ENCODE data around the gene CENPM.
A peak's percentile ranks its signal among the peaks of the same experiment; 100 is the strongest.

Gene CENPM

GRCh38 chr22:41912338-41913039 is 34.5 kb downstream of the CENPM start:
- no peak for DNase-seq

- no peak for DNase-seq
Measured at GRCh38 chr22:41911001-41911611, 35.8 kb downstream of the CENPM start.

DNA sequence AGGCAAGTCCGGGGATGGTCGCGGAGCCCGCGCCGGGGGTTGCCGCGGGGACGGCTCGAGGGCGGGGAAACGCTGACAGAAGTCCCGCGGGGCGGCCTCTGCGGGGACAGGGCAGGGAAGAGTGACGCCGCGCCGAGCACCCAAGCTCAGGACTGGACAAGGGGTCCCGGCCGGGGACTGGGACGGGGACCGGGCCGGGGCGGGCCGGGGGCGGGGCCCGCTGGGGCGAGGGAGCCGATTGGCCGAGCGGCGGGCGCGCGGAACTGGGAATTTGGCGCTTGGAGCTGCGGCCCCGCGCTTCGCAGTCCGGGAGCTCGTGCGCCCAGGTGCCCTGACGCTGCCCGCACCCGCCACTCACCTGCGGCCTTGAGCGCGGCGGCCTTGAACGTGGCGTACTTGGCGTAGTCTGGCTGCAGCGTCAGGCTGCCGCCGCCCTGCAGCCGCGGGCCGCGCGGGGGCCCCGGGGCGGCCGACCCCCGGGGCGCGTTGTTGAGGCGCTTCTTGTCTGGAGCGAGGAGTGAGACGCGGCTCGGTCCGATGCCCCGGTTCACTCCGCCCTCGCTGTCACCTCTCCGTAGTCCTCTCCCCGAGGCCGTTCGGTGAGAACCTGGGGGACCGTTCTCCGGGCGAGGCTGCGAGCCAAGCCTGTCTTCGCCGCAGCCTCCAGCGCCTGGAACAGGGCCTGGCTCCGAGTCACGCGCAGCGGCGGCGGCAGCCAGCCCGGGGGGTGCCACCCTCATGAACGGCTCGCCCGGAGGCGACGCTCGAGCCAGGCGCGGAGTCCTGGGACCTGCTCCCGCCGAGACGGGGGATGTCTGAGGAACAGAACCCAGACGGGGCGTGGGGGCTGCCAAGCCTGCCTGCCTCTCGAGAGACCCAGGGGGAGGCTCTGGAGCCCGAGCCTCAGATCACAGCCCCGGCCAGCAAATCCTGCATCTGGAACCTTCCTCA is 36.6 kb downstream of the CENPM start:
- DNase-seq = peak; percentile 14

- DNase-seq = no peak
Measured at GRCh38 chr22:41909310-41910049, 37.5 kb downstream of the CENPM start.

DNA sequence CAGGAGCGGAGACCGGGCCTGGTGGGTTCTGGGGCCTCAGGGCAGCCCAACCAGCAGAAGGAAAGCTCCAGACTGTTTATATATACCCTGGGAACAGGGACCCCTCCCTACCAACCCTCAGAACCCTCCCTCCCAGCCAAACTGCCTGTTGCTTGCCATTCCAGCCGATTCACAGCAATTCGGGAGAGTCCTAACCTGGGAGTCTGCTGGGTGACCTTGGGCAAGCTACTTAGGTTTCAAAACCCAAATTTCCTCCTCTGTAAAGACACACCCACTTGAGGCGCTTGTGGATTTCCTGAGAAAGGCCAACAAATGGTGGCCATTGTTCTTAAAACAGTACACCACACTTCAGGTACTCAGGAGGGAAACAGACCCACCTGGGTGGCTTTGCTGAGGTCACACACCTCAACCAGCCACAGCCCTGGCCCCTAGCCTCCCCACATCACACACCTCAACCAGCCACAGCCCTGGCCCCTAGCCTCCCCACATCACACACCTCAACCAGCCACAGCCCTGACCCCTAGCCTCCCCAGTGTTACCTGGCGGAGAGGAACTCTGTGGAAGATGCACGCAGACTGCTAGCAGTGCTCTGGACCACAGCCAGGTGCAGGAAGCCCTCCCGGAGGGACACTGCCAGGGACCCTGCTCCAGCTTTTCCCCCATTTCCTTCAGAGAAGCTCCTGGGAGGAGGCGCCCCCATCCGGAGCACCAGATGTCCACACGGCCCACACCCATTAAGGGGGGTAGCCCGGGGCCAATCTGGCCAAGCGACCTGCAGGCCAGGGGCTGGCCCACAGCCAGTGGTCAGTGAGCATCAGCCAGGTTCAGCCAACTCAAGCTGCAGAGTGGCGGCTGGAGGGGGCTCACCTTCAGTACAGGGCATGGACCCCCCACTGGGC is 38.3 kb downstream of the CENPM start:
- DNase-seq = no peak

DNA sequence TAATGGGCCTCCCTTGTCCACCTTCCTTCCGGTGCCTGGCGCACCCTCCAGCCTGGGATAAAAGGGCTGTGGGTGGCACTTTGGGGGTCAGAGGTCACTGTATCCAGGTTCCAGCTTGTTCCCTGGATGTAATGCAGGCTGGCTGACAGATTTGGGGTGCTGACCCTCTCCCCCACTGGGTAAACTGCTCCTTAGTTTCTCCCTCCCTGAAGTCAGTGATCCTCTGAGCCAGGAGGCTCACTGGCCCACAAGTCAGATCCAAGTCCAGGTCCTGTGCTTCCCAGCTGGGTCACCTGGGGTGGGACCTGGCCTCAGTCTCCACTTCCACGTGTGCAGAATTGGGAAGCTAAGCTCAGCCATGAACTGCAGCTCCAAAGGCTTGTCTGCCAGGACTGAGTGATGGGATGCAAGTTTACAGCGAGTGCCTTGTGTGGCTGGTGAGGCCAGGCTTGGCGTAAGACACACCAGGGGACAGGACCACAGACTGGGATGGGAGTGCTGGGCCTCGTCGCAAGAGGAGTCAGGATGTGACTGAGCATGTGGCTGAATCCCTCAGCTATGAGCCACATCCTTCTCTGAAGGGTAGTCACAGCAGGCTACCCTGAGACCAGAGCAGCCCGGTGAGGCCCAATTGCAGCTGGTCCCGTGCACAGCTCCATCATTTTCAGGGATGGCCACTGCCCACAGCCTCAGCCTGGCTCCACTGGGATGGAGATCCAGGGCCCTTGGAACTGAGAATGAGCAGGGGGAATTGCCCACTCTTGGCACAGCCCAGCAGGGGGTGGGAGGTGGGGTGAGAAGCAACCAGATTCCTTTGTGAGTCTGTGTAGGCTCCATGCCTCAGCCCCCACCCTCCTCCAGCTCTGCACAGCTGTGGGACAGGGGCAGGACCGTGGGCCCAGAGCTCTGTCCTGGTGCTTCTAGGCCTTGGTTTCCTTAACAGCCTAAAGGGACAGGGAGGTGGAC is 39.2 kb downstream of the CENPM start:
- DNase-seq = peak; percentile 12

GRCh38 chr22:41906822-41907221 is 40.1 kb downstream of the CENPM start:
- no peak for DNase-seq

DNA sequence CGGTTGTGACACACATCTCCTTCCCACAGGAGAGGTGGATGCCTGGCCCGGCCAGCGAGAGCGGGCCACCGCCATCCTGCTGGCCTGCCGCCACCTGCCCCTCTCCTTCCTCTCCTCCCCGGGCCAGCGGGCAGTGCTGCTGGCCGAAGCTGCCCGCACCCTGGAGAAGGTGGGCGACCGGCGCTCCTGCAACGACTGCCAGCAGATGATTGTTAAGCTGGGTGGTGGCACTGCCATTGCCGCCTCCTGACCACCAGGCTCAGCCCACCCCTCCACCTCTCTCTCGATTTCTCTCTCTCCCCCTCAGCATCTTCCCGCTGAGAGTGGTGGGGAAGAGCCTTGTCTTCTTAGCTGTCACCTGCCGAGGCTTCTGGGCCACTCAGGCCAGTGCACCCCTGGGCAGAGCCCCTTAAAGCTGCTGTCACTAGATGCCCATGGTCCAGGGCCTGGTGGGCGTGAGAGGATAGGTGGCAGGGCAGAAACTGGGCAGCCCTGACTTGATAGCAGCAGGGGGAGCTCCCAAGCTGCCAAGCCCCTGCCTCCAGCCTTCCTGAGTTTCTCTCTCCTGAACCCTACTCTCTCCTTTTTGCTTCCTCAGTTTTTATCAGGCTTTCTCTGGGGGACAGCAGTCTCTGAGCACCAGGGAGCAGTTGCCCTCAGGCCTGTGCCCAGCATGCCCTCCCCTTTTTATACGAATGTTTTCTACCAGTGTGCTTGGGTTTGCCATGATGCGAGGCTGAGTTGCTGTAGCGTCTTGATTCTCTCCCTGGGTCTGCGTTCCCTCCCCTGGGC is 41.3 kb downstream of the CENPM start:
- DNase-seq = no peak

- DNase-seq = no peak
Measured at GRCh38 chr22:41904450-41905410, 42.2 kb downstream of the CENPM start.

DNA sequence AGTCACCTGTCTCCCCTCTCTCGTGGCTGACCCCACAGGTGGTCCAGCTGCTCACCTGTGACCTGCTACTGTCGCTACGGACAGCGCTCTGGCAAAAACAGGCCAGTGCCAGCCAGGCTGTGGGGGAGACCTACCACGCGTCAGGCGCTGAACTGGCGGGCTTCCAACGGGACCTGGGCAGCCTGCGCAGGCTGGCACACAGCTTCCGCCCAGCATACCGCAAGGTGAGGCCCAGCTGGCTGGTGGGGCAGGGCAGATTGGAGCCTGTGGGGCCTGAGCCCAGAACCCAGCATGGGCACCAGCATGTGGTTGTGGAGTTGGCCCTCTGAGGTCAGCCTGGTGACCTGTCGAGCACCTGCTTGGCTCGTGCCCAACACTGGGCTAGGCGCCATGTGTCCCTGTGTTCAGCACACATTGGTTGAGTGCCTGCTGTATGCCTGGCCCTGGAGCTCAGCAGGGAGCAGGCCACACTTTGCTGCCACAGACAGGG is 44.0 kb downstream of the CENPM start:
- no peak for DNase-seq

GRCh38 chr22:41902016-41902415 is 44.9 kb downstream of the CENPM start:
- no peak for DNase-seq

GRCh38 chr22:41900652-41901312 is 46.2 kb downstream of the CENPM start:
- no peak for DNase-seq

DNA sequence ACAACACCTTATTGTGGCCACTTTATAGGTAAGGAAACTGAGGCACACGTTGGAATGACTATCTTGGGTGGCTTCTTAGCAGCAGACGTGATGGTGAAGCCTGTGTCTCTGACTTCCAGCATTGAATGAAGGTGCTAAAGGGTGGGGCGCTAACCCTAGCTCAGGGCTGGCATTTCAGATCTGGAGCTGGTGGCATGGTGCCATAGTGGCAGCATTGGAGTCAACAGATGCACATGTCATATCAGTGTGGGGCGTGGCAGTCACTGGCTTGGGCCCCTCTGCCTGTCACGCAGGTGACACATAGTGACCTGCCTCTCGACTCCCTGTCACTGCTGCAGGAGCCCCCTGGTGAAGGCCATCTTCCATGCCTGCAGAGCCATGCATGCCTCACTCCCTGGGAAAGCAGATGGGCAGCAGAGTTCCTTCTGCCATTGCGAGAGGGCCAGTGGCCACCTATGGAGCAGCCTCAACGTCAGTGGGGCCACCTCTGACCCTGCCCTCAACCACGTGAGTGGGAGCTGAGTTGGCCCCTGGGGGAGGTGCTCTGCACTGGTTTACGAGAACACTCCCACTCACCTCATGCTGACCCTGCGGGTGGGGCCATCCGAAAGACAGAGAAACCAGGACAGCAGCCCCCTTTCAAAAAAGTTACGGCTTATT is 46.8 kb downstream of the CENPM start:
- DNase-seq = no peak

- no peak for DNase-seq
Measured at GRCh38 chr22:41899110-41899509, 47.8 kb downstream of the CENPM start.

- DNase-seq = no peak
Measured at GRCh38 chr22:41898645-41899044, 48.3 kb downstream of the CENPM start.

DNA sequence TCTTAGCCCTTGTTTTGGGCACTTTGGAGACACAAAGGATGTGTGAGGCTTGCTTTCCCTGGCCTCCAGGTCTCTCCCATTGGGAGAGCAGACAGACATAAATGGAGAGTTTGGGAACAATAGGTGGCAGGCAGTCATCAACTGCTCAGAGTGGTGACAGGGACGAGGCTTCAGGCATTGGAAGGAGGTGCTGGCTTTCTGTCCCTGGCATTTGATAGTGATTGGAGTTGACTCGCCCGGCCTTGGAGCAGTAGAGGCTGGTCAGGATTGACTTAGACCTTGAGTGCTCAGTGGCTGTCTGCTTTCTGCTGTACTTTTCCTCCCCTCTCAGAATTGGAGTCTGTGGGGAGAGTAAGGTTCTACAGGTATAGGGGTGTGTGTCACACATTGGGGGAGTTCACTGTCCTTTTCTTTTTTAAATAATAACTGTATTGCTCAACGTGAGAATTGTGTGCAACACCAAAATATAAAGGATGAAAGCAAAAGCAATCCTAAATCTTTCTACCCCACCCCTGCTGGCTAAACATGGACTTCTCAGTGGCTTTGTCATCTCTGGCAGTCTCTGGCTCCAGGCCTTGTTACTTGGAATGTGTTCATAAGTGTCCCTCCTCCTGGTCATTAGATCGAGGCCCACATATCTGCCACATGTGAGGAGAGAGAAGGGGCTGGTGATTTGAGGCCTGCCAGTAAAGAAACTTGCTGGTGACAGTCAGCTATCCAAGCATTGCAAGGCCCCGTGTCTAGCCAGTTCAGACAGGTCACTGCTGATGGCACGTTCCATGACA is 53.2 kb downstream of the CENPM start:
- DNase-seq = no peak
